HepG2 (cell line): Measurements from ENCODE around the gene SPON1. TPM values are rescaled to one million over a fixed set of nuclear protein-coding genes. Genes with fewer than 3 reads are reported as not detected.

ENCODE experiments used
- ATAC-seq: fragments of 200-7000 bp; cut with Tn5 transposase; 3 replicates; pipeline ENCODE4 v1.9.1; 2020; ENCODE audit warnings: mild to moderate bottlenecking, moderate library complexity
- BruUV-seq: library from RNA; stranded (reverse); fragments of 400-500 nt; replicated peaks from 2 replicates; lab custom pipeline; 2021; lab: Mats Ljungman, UMichigan
- CTCF ChIA-PET: fragments of 300-600 bp; formaldehyde crosslinking; extraction: SDS; loops from one replicate; lab custom pipeline; 2021; ENCODE audit warnings: low total read pairs, inconsistent platforms, low intra/inter-chr PET ratio; lab: Yijun Ruan, JAX
- POLR2A ChIA-PET: fragments of 350-600 bp; sonication (Branson Sonifier 250); formaldehyde crosslinking; loops from one replicate; lab custom pipeline; 2020; ENCODE audit warnings: antibody characterized with exemption, inconsistent platforms; lab: Yijun Ruan, JAX
- DNase-seq: peaks from one replicate; pipeline ENCODE4 v3.0.0-alpha.2; 2015; ENCODE audit warnings: low spot score
- FAIRE-seq: peaks from 3 replicates; lab custom pipeline; 2011; peaks lifted over from hg19 to GRCh38; lab: Jason Lieb, UNC
- H2AFZ ChIP-seq: one replicate; pipeline ENCODE4 v1.6.1; 2011; ENCODE audit warnings: low read length, inconsistent platforms
- H3K27ac ChIP-seq: fragments of 300-600 bp; 3 replicates; pipeline ENCODE4 v1.8.0; 2011; ENCODE audit warnings: mixed run types, mild to moderate bottlenecking, mixed read lengths, low read length, inconsistent platforms; ENCODE audit not compliant: insufficient read depth; ENCODE audit errors: extremely low read length
- H3K27me3 ChIP-seq, 2 experiments: fragments of 200-600 bp in 1 of 2; 2 replicates in 1 of 2; 3 replicates in 1 of 2; pipeline versions ENCODE4 v1.6.0 to v1.8.0; 2011; ENCODE audit warnings: low read length in 2 of 2, mild to moderate bottlenecking in 2 of 2, moderate library complexity in 2 of 2, inconsistent platforms in 1 of 2; ENCODE audit not compliant: insufficient read depth in 2 of 2, control insufficient read depth in 1 of 2
- H3K36me3 ChIP-seq, 2 experiments: fragments of 200-600 bp in 1 of 2; replicated peaks in 1 of 2; 2 replicates in 1 of 2; 3 replicates in 1 of 2; pipeline versions ENCODE4 v1.5.1 to v1.8.0; 2011; ENCODE audit warnings: low read length in 2 of 2, inconsistent platforms in 1 of 2; ENCODE audit not compliant: insufficient read depth in 2 of 2, control insufficient read depth in 1 of 2
- H3K4me1 ChIP-seq: 2 replicates; pipeline ENCODE4 v1.5.1; 2012; ENCODE audit warnings: low read length, inconsistent platforms; ENCODE audit not compliant: insufficient read depth
- H3K4me2 ChIP-seq: 2 replicates; pipeline ENCODE4 v1.6.0; 2011; ENCODE audit warnings: low read depth, low read length, inconsistent platforms
- H3K4me3 ChIP-seq, 3 experiments: fragments of 200-600 bp in 1 of 3; sonication (generic), shearing (Covaris generic) in 1 of 3; replicated peaks in 1 of 3; 2 replicates each; pipeline ENCODE4 v1.5.1; 2011 to 2016; ENCODE audit warnings: low read length in 3 of 3, inconsistent platforms in 2 of 3, low read depth in 2 of 3, mild to moderate bottlenecking in 2 of 3, control low read depth in 1 of 3, mixed read lengths in 1 of 3; ENCODE audit not compliant: insufficient read depth in 1 of 3
- H3K79me2 ChIP-seq: one replicate; pipeline ENCODE4 v1.6.1; 2011; ENCODE audit warnings: low read length, inconsistent platforms; ENCODE audit not compliant: insufficient read depth
- H3K9ac ChIP-seq: 2 replicates; pipeline ENCODE4 v1.6.0; 2011; ENCODE audit warnings: mild to moderate bottlenecking, low read depth, low read length, inconsistent platforms; ENCODE audit not compliant: insufficient read depth
- H3K9me3 ChIP-seq: 2 replicates; pipeline ENCODE4 v1.5.1; 2012; ENCODE audit warnings: mild to moderate bottlenecking, low read length
- H4K20me1 ChIP-seq: 2 replicates; pipeline ENCODE4 v1.6.0; 2011; ENCODE audit warnings: inconsistent platforms, mild to moderate bottlenecking, low read length, moderate library complexity; ENCODE audit not compliant: insufficient read depth
- CEBPG ChIP-seq: IDR thresholded peaks from 2 replicates; pipeline ENCODE4 v1.6.1; 2016
- CREBL2 ChIP-seq: sonication (generic); formaldehyde crosslinking; IDR thresholded peaks from 2 replicates; pipeline ENCODE4 v1.8.1; 2023; ENCODE audit warnings: missing genetic modification reagents, mild to moderate bottlenecking, borderline replicate concordance
- KAT2B ChIP-seq: fragments of 150-350 bp; IDR thresholded peaks from 2 replicates; pipeline ENCODE4 v1.6.1; 2014; ENCODE audit warnings: low read depth, low read length, borderline replicate concordance
- KAT8 ChIP-seq: IDR thresholded peaks from 2 replicates; pipeline ENCODE4 v1.6.1; 2016; ENCODE audit warnings: missing genetic modification reagents, missing compliant biosample characterization
- NCOA2 ChIP-seq: sonication (generic); formaldehyde crosslinking; IDR thresholded peaks from 2 replicates; pipeline ENCODE4 v1.8.0; 2022; ENCODE audit warnings: inconsistent platforms
- RNF219 ChIP-seq: sonication (generic); formaldehyde crosslinking; IDR thresholded peaks from 2 replicates; pipeline ENCODE4 v1.5.0; 2020; ENCODE audit warnings: mild to moderate bottlenecking, missing genetic modification reagents
- STAT5B ChIP-seq: sonication (generic); formaldehyde crosslinking; IDR thresholded peaks from 2 replicates; pipeline ENCODE4 v1.4.0; 2020; ENCODE audit warnings: missing genetic modification reagents
- TCF7 ChIP-seq: sonication (generic); IDR thresholded peaks from 2 replicates; pipeline ENCODE4 v1.6.1; 2016; ENCODE audit warnings: antibody characterized with exemption, low read depth
- THAP8 ChIP-seq: sonication (generic); formaldehyde crosslinking; IDR thresholded peaks from 2 replicates; pipeline ENCODE4 v1.5.1; 2020; ENCODE audit warnings: missing genetic modification reagents, mild to moderate bottlenecking, borderline replicate concordance
- TMF1 ChIP-seq: sonication (generic); formaldehyde crosslinking; IDR thresholded peaks from 2 replicates; pipeline ENCODE4 v1.8.1; 2022; ENCODE audit warnings: low read depth, missing genetic modification reagents
- ZNF136 ChIP-seq: sonication (generic); formaldehyde crosslinking; IDR thresholded peaks from 2 replicates; pipeline ENCODE4 v1.8.1; 2022; ENCODE audit warnings: low read depth, mild to moderate bottlenecking, moderate library complexity, missing genetic modification reagents
- ZNF747 ChIP-seq: sonication (generic); formaldehyde crosslinking; IDR thresholded peaks from 2 replicates; pipeline ENCODE4 v1.8.1; 2023; ENCODE audit warnings: missing genetic modification reagents, mild to moderate bottlenecking, borderline replicate concordance
- WGBS: methylation state at CpG from one replicate; pipeline ENCODE4 v1.1.6; 2017; ENCODE audit warnings: low lambda C conversion rate; 5-methylcytosine and 5-hydroxymethylcytosine counted together
- in situ Hi-C: cut with HindIII; loops from 2 replicates; pipeline ENCODE4 v1.10.0; 2017; ENCODE audit warnings: low pct_unique_long_range_greater_than_20kb; ENCODE audit not compliant: extremely low pct_ligation_motif_present
- intact Hi-C: fragments of 100-400 bp; cut with micrococcal nuclease; formaldehyde crosslinking; loops from one replicate; pipeline ENCODE4 v1.10.0; 2022; ENCODE audit not compliant: unreplicated experiment
- polyA plus RNA-seq, 8 experiments: library from polyadenylated mRNA; depleted of rRNA in 3 of 8; stranded (reverse) in 7 of 8; unstranded in 1 of 8; fragments of >200 nt; fragmentation: Illumina TruSeq in 4 of 8; extraction: Trizol in 4 of 8; gene quantifications; 2 replicates each; pipeline versions ENCODE4 v1.2.1 to v1.2.3, GENCODE V29; 2011 to 2016; ENCODE audit warnings: low read depth in 4 of 8, missing spikeins in 1 of 8, mixed read lengths in 1 of 8; ENCODE audit not compliant: insufficient read depth in 1 of 8
- total RNA-seq, 5 experiments: library from RNA; depleted of rRNA; stranded (reverse); fragments of >200 nt; fragmentation: Illumina TruSeq; extraction: Trizol; gene quantifications; 2 replicates each; pipeline ENCODE4 v1.2.3, GENCODE V29; 2016; ENCODE audit warnings: low read depth in 1 of 5
- TF ChIP-seq, protein P1 (sequence below): sonication (generic); formaldehyde crosslinking; IDR thresholded peaks from 2 replicates; pipeline ENCODE4 v1.4.0; 2020; ENCODE audit warnings: mild to moderate bottlenecking, missing genetic modification reagents, borderline replicate concordance
- TF ChIP-seq, protein P2 (sequence below): IDR thresholded peaks from 2 replicates; pipeline ENCODE4 v1.6.1; 2012; ENCODE audit warnings: low read depth, low read length, improper control_type of control experiment
- TF ChIP-seq, protein P3 (sequence below): sonication (generic); formaldehyde crosslinking; IDR thresholded peaks from 2 replicates; pipeline ENCODE4 v1.4.0; 2020; ENCODE audit warnings: missing genetic modification reagents

Gene SPON1
- total and polyA plus RNA-seq, 2 of the 13 experiments (the other 11 are each of a cell fraction or from before 2014, with no cell fraction given), result not detected

DNA sequence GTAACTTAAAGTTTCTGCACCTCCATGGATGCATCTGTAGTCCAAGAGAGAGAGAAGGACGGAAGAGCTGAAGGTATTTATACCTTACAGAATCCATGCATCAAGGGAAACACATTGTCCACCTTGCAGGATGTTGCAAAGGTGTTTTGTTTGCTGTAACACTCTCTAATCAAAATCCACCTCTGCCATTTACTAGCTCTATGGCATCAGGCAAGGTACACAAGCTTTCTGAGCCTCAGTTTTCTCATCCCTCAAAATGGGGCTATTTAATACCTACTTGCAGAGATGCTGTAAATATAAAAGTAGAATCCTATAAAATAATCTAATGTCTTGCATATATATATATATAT, 21.6 kb upstream of the SPON1 start:
- H3K9ac ChIP-seq, result no peak overlapping the region
- WGBS, result 29% methylated on average over 1 of the region's 1 CpG
- no peak for FAIRE-seq
- TF ChIP-seq, protein P1, sequence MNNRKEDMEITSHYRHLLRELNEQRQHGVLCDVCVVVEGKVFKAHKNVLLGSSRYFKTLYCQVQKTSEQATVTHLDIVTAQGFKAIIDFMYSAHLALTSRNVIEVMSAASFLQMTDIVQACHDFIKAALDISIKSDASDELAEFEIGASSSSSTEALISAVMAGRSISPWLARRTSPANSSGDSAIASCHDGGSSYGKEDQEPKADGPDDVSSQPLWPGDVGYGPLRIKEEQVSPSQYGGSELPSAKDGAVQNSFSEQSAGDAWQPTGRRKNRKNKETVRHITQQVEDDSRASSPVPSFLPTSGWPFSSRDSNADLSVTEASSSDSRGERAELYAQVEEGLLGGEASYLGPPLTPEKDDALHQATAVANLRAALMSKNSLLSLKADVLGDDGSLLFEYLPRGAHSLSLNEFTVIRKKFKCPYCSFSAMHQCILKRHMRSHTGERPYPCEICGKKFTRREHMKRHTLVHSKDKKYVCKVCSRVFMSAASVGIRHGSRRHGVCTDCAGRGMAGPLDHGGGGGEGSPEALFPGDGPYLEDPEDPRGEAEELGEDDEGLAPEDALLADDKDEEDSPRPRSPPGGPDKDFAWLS (CRISPR knock-in tag), result no peak
- TF ChIP-seq, protein P2, sequence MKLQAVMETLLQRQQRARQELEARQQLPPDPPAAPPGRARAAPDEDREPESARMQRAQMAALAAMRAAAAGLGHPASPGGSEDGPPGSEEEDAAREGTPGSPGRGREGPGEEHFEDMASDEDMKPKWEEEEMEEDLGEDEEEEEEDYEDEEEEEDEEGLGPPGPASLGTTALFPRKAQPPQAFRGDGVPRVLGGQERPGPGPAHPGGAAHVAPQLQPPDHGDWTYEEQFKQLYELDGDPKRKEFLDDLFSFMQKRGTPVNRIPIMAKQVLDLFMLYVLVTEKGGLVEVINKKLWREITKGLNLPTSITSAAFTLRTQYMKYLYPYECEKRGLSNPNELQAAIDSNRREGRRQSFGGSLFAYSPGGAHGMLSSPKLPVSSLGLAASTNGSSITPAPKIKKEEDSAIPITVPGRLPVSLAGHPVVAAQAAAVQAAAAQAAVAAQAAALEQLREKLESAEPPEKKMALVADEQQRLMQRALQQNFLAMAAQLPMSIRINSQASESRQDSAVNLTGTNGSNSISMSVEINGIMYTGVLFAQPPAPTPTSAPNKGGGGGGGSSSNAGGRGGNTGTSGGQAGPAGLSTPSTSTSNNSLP, result no peak
- TF ChIP-seq KAT8 (CRISPR knock-in tag) (no peak), CREBL2 (CRISPR knock-in tag) (no peak), RNF219 (CRISPR knock-in tag) (no peak), ZNF136 (CRISPR knock-in tag) (no peak), ZNF747 (CRISPR knock-in tag) (no peak), THAP8 (CRISPR knock-in tag) (no peak), KAT2B (no peak), STAT5B (CRISPR knock-in tag) (no peak), TCF7 (no peak), TMF1 (CRISPR knock-in tag) (no peak), NCOA2 (CRISPR knock-in tag) (no peak), CEBPG (CRISPR knock-in tag) (no peak)
- TF ChIP-seq, protein P3, sequence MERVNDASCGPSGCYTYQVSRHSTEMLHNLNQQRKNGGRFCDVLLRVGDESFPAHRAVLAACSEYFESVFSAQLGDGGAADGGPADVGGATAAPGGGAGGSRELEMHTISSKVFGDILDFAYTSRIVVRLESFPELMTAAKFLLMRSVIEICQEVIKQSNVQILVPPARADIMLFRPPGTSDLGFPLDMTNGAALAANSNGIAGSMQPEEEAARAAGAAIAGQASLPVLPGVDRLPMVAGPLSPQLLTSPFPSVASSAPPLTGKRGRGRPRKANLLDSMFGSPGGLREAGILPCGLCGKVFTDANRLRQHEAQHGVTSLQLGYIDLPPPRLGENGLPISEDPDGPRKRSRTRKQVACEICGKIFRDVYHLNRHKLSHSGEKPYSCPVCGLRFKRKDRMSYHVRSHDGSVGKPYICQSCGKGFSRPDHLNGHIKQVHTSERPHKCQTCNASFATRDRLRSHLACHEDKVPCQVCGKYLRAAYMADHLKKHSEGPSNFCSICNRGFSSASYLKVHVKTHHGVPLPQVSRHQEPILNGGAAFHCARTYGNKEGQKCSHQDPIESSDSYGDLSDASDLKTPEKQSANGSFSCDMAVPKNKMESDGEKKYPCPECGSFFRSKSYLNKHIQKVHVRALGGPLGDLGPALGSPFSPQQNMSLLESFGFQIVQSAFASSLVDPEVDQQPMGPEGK (CRISPR knock-in tag), result no peak
- TF ChIP-seq, all 625 proteins: peak for 0
- CTCF ChIA-PET, result no interaction called here
- in situ Hi-C loops, result no loop called here
- Histone ChIP-seq H3K4me1 (no peaks in the 10 kb centered on the region), H4K20me1 (no peaks in the 10 kb centered on the region), H3K27me3 (no peaks in the 10 kb centered on the region), H3K4me3 (no peak overlapping the region), H3K4me2 (no peak overlapping the region), H3K36me3 (no peaks in the 10 kb centered on the region), H3K27ac (no peak overlapping the region), H3K9me3 (no peaks in the 10 kb centered on the region), H2AFZ (no peak overlapping the region), H3K79me2 (no peaks in the 10 kb centered on the region)
- DNase-seq, result no peak
- POLR2A ChIA-PET, result no interaction called here
- BruUV-seq, result no TSS peak
- ATAC-seq, result no peak
- intact Hi-C loops, result no loop called here
